HepG2 (cell line): ENCODE measurements around the gene TTC23L. TPM values are rescaled to one million over a fixed set of nuclear protein-coding genes. Genes with fewer than 3 reads are reported as not detected.

ENCODE experiments used
- ATF7-NPFF ChIP-seq: sonication (generic); formaldehyde crosslinking; IDR thresholded peaks from 2 replicates; pipeline ENCODE4 v1.8.1; 2023; ENCODE audit warnings: mild to moderate bottlenecking, low read depth, missing genetic modification reagents, moderate library complexity
- CBFB ChIP-seq: sonication (generic); formaldehyde crosslinking; IDR thresholded peaks from 2 replicates; pipeline ENCODE4 v1.4.0; 2020; ENCODE audit warnings: missing genetic modification reagents
- HOXA3 ChIP-seq: sonication (generic); formaldehyde crosslinking; IDR thresholded peaks from 2 replicates; pipeline ENCODE4 v1.5.0; 2020; ENCODE audit warnings: missing genetic modification reagents
- PHF20 ChIP-seq: sonication (generic); formaldehyde crosslinking; IDR thresholded peaks from 2 replicates; pipeline ENCODE4 v1.5.0; 2020; ENCODE audit warnings: mild to moderate bottlenecking, missing genetic modification reagents
- REXO4 ChIP-seq: sonication (generic); formaldehyde crosslinking; IDR thresholded peaks from 2 replicates; pipeline ENCODE4 v1.8.0; 2022; ENCODE audit warnings: missing genetic modification reagents, mild to moderate bottlenecking, borderline replicate concordance
- SAFB2 ChIP-seq: sonication (generic); formaldehyde crosslinking; IDR thresholded peaks from 2 replicates; pipeline ENCODE4 v1.5.1; 2020; ENCODE audit warnings: missing genetic modification reagents, low read depth, mild to moderate bottlenecking, borderline replicate concordance
- SMC3 ChIP-seq: IDR thresholded peaks from 2 replicates; pipeline ENCODE4 v1.6.1; 2011; ENCODE audit warnings: low read length, improper control_type of control experiment
- ZBTB7A ChIP-seq: sonication (generic); formaldehyde crosslinking; IDR thresholded peaks from 2 replicates; pipeline ENCODE4 v1.8.0; 2022; ENCODE audit warnings: mild to moderate bottlenecking, missing genetic modification reagents
- ZMYM3 ChIP-seq: sonication (generic); formaldehyde crosslinking; IDR thresholded peaks from 2 replicates; pipeline ENCODE4 v1.5.1; 2020; ENCODE audit warnings: mild to moderate bottlenecking, missing genetic modification reagents
- ZNF264 ChIP-seq: sonication (generic); formaldehyde crosslinking; IDR thresholded peaks from 2 replicates; pipeline ENCODE4 v1.4.0; 2020; ENCODE audit warnings: missing genetic modification reagents
- ZNF33B ChIP-seq: sonication (generic); formaldehyde crosslinking; IDR thresholded peaks from 2 replicates; pipeline ENCODE4 v1.5.1; 2020; ENCODE audit warnings: mild to moderate bottlenecking, missing genetic modification reagents
- ZNF567 ChIP-seq: sonication (generic); formaldehyde crosslinking; IDR thresholded peaks from 2 replicates; pipeline ENCODE4 v1.8.1; 2023; ENCODE audit warnings: mild to moderate bottlenecking, missing genetic modification reagents, borderline replicate concordance
- polyA plus RNA-seq, 8 experiments: library from polyadenylated mRNA; depleted of rRNA in 3 of 8; stranded (reverse) in 7 of 8; unstranded in 1 of 8; fragments of >200 nt; fragmentation: Illumina TruSeq in 4 of 8; extraction: Trizol in 4 of 8; gene quantifications; 2 replicates each; pipeline versions ENCODE4 v1.2.1 to v1.2.3, GENCODE V29; 2011 to 2016; ENCODE audit warnings: low read depth in 4 of 8, missing spikeins in 1 of 8, mixed read lengths in 1 of 8; ENCODE audit not compliant: insufficient read depth in 1 of 8
- total RNA-seq, 5 experiments: library from RNA; depleted of rRNA; stranded (reverse); fragments of >200 nt; fragmentation: Illumina TruSeq; extraction: Trizol; gene quantifications; 2 replicates each; pipeline ENCODE4 v1.2.3, GENCODE V29; 2016; ENCODE audit warnings: low read depth in 1 of 5
- TF ChIP-seq, protein P1 (sequence below): sonication (generic); formaldehyde crosslinking; IDR thresholded peaks from 2 replicates; pipeline ENCODE4 v1.5.0; 2020; ENCODE audit warnings: mild to moderate bottlenecking, missing genetic modification reagents
- TF ChIP-seq, protein P2 (sequence below): sonication (generic); formaldehyde crosslinking; IDR thresholded peaks from 2 replicates; pipeline ENCODE4 v1.9.0; 2021; ENCODE audit warnings: mild to moderate bottlenecking, missing genetic modification reagents
- TF ChIP-seq, protein P3 (sequence below): sonication (generic); formaldehyde crosslinking; conservative IDR thresholded peaks from 2 replicates; pipeline ENCODE4 v1.8.0; 2022; ENCODE audit warnings: mild to moderate bottlenecking, moderate library complexity, missing genetic modification reagents
- TF ChIP-seq, protein P4 (sequence below): sonication (generic); formaldehyde crosslinking; IDR thresholded peaks from 2 replicates; pipeline ENCODE4 v1.4.0; 2020; ENCODE audit warnings: missing genetic modification reagents, borderline replicate concordance

The TTC23L gene
- total and polyA plus RNA-seq, 2 of the 13 experiments (the other 11 are each of a cell fraction or from before 2014, with no cell fraction given): 0.37 to 1.4 TPM

DNA sequence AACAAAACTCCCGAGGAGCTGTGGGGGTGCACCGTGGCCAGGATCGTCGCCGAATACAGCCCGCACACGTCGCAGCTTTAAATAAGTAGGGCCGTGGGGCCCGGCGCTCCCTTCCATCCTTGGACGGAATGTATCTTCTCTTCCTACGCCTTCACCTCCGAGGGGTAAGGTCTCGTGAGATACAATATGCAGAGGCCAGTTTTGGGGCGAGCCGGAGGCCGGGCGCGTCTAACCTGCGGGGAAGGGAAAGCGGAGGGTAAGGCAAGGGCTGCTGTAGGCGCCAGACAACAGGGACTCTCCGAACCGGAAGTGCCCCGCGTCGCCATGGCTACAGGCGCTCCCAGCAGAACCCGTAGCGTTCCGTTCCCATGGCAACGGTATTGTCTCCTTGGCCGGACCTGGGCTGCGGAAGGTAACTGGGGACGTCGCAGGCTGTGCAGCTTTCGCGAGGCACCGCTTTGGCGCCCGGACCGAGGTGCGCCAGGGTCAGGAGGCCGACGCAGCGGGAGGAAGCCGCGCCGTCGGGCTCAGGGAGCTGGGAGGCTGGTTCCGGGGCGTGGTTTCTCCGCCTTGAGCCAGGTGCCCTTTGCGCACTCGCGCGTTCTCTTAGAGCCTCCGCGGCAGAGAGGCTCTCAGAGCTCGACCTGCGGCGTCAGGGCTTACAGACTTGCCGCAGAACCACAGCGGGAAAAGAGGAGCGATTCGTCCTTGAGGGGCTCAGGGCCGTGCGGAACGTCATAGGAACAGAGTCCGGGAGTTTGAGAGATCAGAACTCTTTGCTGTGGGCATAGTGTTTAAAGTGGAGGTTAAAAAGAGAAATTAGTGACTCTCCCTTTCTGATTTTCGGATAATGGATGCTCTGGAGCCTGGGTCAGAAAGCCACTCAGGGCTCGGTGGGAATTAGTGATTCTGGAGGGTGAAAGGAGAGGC, at the start of gene TTC23L (continued):
- TF ChIP-seq, protein P1, sequence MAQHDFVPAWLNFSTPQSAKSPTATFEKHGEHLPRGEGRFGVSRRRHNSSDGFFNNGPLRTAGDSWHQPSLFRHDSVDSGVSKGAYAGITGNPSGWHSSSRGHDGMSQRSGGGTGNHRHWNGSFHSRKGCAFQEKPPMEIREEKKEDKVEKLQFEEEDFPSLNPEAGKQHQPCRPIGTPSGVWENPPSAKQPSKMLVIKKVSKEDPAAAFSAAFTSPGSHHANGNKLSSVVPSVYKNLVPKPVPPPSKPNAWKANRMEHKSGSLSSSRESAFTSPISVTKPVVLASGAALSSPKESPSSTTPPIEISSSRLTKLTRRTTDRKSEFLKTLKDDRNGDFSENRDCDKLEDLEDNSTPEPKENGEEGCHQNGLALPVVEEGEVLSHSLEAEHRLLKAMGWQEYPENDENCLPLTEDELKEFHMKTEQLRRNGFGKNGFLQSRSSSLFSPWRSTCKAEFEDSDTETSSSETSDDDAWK (CRISPR knock-in tag): no peak
- TF ChIP-seq ZNF567 (CRISPR knock-in tag) (peak; percentile 91; the same call in 1 of the 2 replicates), SAFB2 (peak; percentile 81; the same call in 1 of the 2 replicates), ZMYM3 (CRISPR knock-in tag) (peak; percentile 74; the same call in 1 of the 2 replicates), ZBTB7A (no peak; the same call in 1 of the 2 replicates), ATF7-NPFF (CRISPR knock-in tag) (peak; percentile 65; the same call in 1 of the 2 replicates), PHF20 (CRISPR knock-in tag) (peak; percentile 82), ZNF264 (peak; percentile 67), SMC3 (no peak), ZNF33B (CRISPR knock-in tag) (peak; percentile 97), REXO4 (CRISPR knock-in tag) (no peak), HOXA3 (CRISPR knock-in tag) (peak; percentile 91), CBFB (peak; percentile 86; the same call in 1 of the 2 replicates)
- TF ChIP-seq, protein P2, sequence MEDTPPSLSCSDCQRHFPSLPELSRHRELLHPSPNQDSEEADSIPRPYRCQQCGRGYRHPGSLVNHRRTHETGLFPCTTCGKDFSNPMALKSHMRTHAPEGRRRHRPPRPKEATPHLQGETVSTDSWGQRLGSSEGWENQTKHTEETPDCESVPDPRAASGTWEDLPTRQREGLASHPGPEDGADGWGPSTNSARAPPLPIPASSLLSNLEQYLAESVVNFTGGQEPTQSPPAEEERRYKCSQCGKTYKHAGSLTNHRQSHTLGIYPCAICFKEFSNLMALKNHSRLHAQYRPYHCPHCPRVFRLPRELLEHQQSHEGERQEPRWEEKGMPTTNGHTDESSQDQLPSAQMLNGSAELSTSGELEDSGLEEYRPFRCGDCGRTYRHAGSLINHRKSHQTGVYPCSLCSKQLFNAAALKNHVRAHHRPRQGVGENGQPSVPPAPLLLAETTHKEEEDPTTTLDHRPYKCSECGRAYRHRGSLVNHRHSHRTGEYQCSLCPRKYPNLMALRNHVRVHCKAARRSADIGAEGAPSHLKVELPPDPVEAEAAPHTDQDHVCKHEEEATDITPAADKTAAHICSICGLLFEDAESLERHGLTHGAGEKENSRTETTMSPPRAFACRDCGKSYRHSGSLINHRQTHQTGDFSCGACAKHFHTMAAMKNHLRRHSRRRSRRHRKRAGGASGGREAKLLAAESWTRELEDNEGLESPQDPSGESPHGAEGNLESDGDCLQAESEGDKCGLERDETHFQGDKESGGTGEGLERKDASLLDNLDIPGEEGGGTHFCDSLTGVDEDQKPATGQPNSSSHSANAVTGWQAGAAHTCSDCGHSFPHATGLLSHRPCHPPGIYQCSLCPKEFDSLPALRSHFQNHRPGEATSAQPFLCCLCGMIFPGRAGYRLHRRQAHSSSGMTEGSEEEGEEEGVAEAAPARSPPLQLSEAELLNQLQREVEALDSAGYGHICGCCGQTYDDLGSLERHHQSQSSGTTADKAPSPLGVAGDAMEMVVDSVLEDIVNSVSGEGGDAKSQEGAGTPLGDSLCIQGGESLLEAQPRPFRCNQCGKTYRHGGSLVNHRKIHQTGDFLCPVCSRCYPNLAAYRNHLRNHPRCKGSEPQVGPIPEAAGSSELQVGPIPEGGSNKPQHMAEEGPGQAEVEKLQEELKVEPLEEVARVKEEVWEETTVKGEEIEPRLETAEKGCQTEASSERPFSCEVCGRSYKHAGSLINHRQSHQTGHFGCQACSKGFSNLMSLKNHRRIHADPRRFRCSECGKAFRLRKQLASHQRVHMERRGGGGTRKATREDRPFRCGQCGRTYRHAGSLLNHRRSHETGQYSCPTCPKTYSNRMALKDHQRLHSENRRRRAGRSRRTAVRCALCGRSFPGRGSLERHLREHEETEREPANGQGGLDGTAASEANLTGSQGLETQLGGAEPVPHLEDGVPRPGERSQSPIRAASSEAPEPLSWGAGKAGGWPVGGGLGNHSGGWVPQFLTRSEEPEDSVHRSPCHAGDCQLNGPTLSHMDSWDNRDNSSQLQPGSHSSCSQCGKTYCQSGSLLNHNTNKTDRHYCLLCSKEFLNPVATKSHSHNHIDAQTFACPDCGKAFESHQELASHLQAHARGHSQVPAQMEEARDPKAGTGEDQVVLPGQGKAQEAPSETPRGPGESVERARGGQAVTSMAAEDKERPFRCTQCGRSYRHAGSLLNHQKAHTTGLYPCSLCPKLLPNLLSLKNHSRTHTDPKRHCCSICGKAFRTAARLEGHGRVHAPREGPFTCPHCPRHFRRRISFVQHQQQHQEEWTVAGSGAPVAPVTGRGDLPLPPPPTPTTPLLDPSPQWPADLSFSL (CRISPR knock-in tag): no peak
- TF ChIP-seq, protein P3, sequence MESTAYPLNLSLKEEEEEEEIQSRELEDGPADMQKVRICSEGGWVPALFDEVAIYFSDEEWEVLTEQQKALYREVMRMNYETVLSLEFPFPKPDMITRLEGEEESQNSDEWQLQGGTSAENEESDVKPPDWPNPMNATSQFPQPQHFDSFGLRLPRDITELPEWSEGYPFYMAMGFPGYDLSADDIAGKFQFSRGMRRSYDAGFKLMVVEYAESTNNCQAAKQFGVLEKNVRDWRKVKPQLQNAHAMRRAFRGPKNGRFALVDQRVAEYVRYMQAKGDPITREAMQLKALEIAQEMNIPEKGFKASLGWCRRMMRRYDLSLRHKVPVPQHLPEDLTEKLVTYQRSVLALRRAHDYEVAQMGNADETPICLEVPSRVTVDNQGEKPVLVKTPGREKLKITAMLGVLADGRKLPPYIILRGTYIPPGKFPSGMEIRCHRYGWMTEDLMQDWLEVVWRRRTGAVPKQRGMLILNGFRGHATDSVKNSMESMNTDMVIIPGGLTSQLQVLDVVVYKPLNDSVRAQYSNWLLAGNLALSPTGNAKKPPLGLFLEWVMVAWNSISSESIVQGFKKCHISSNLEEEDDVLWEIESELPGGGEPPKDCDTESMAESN: no peak
- TF ChIP-seq, protein P4, sequence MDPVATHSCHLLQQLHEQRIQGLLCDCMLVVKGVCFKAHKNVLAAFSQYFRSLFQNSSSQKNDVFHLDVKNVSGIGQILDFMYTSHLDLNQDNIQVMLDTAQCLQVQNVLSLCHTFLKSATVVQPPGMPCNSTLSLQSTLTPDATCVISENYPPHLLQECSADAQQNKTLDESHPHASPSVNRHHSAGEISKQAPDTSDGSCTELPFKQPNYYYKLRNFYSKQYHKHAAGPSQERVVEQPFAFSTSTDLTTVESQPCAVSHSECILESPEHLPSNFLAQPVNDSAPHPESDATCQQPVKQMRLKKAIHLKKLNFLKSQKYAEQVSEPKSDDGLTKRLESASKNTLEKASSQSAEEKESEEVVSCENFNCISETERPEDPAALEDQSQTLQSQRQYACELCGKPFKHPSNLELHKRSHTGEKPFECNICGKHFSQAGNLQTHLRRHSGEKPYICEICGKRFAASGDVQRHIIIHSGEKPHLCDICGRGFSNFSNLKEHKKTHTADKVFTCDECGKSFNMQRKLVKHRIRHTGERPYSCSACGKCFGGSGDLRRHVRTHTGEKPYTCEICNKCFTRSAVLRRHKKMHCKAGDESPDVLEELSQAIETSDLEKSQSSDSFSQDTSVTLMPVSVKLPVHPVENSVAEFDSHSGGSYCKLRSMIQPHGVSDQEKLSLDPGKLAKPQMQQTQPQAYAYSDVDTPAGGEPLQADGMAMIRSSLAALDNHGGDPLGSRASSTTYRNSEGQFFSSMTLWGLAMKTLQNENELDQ (CRISPR knock-in tag): no peak
